ENCODE results near the gene PCGF3.

DNA sequence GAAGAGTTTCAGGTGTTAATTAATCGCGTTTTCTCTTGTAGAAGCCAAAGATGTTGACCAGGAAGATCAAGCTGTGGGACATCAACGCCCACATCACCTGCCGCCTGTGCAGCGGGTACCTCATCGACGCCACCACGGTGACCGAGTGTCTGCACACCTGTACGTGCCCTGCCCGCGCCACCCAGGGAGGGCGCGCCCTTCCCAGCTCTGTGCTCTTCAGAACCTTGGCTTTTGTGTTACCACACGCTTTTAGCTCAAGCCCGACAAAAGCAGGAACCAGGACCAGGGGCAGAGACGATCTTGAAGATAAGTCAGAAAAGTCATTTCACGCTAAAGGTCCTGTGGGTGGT is 28.0 kb downstream of the PCGF3 start:
- TF ChIP-seq, protein P1, sequence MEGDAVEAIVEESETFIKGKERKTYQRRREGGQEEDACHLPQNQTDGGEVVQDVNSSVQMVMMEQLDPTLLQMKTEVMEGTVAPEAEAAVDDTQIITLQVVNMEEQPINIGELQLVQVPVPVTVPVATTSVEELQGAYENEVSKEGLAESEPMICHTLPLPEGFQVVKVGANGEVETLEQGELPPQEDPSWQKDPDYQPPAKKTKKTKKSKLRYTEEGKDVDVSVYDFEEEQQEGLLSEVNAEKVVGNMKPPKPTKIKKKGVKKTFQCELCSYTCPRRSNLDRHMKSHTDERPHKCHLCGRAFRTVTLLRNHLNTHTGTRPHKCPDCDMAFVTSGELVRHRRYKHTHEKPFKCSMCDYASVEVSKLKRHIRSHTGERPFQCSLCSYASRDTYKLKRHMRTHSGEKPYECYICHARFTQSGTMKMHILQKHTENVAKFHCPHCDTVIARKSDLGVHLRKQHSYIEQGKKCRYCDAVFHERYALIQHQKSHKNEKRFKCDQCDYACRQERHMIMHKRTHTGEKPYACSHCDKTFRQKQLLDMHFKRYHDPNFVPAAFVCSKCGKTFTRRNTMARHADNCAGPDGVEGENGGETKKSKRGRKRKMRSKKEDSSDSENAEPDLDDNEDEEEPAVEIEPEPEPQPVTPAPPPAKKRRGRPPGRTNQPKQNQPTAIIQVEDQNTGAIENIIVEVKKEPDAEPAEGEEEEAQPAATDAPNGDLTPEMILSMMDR (IDR thresholded peaks at IDR 0.05) = no peak
- no peak for TF ChIP-seq POLR2A (IDR thresholded peaks at IDR 0.05)

Data from testis (tissue), 2 donors.